Liver (tissue), 9 donors: ENCODE data around the gene IDH3B. TPM values are rescaled to one million over a fixed set of nuclear protein-coding genes. Genes with fewer than 3 reads are reported as not detected.

Experiments used
- DNase-seq: peaks from one replicate; pipeline ENCODE4 v3.0.0-alpha.2; 2017; ENCODE audit warnings: low spot score
- H3K27ac ChIP-seq, 2 donors: one replicate each; pipeline ENCODE4 v1.7.0; 2013; ENCODE audit warnings: inconsistent platforms in 2 of 2, low read length in 2 of 2, control low read depth in 1 of 2, low read depth in 1 of 2, mild to moderate bottlenecking in 1 of 2
- H3K27me3 ChIP-seq, 4 donors: one replicate each; pipeline versions ENCODE4 v1.6.1 to v1.7.0; 2013; ENCODE audit warnings: low read length in 3 of 4, inconsistent platforms in 1 of 4, mild to moderate bottlenecking in 1 of 4, moderate library complexity in 1 of 4; ENCODE audit not compliant: control insufficient read depth in 4 of 4, insufficient read depth in 4 of 4
- H3K36me3 ChIP-seq, 4 donors: one replicate each; pipeline versions ENCODE4 v1.6.1 to v1.7.0; 2013; ENCODE audit warnings: low read length in 3 of 4, mild to moderate bottlenecking in 3 of 4, low read depth in 1 of 4, moderate library complexity in 1 of 4; ENCODE audit not compliant: control insufficient read depth in 4 of 4, insufficient read depth in 3 of 4
- H3K4me1 ChIP-seq, 4 donors: one replicate each; pipeline versions ENCODE4 v1.6.1 to v1.7.0; 2013; ENCODE audit warnings: low read length in 3 of 4, mild to moderate bottlenecking in 3 of 4, moderate library complexity in 1 of 4; ENCODE audit not compliant: control insufficient read depth in 4 of 4, insufficient read depth in 4 of 4
- H3K4me3 ChIP-seq, 3 donors: one replicate each; pipeline versions ENCODE4 v1.6.1 to v1.7.0; 2013; ENCODE audit warnings: low read length in 3 of 3, control low read depth in 1 of 3, low read depth in 1 of 3, mild to moderate bottlenecking in 1 of 3
- H3K9ac ChIP-seq, 2 donors: one replicate each; pipeline ENCODE4 v1.7.0; 2013; ENCODE audit warnings: low read length in 2 of 2, mild to moderate bottlenecking in 2 of 2, moderate library complexity in 2 of 2, control low read depth in 1 of 2, low read depth in 1 of 2
- H3K9me3 ChIP-seq, 4 donors: one replicate each; pipeline versions ENCODE4 v1.6.1 to v1.7.0; 2013; ENCODE audit warnings: low read length in 3 of 4; ENCODE audit not compliant: control insufficient read depth in 4 of 4
- ATF3 ChIP-seq: IDR thresholded peaks from 2 replicates; pipeline ENCODE4 v1.6.1; 2016; ENCODE audit warnings: antibody characterized with exemption
- CTCF ChIP-seq: fragments of 150-350 bp; IDR thresholded peaks from 2 replicates; pipeline ENCODE4 v1.5.1; 2017; ENCODE audit warnings: improper control_type of control experiment, low read depth, low read length; ENCODE audit not compliant: missing input control
- EGR1 ChIP-seq, 2 donors: IDR thresholded peaks; 2 replicates each; pipeline ENCODE4 v1.6.1; 2016 to 2018; ENCODE audit warnings: antibody characterized with exemption in 2 of 2, low read depth in 2 of 2
- FOXA1 ChIP-seq: IDR thresholded peaks from 2 replicates; pipeline ENCODE4 v1.6.1; 2016; ENCODE audit warnings: antibody characterized with exemption
- FOXA2 ChIP-seq: IDR thresholded peaks from 2 replicates; pipeline ENCODE4 v1.6.1; 2016; ENCODE audit warnings: antibody characterized with exemption
- GABPA ChIP-seq, 2 donors: IDR thresholded peaks in 1 of 2; conservative IDR thresholded peaks in 1 of 2; 2 replicates each; pipeline ENCODE4 v1.6.1; 2016; ENCODE audit warnings: antibody characterized with exemption in 2 of 2, mild to moderate bottlenecking in 1 of 2, moderate library complexity in 1 of 2
- HNF4A ChIP-seq, 2 donors: conservative IDR thresholded peaks; 2 replicates each; pipeline ENCODE4 v1.6.1; 2016; ENCODE audit warnings: antibody characterized with exemption in 2 of 2, mild to moderate bottlenecking in 2 of 2
- HNF4G ChIP-seq: IDR thresholded peaks from 2 replicates; pipeline ENCODE4 v1.6.1; 2016; ENCODE audit warnings: antibody characterized with exemption
- JUND ChIP-seq, 2 donors: IDR thresholded peaks; 2 replicates each; pipeline ENCODE4 v1.6.1; 2016; ENCODE audit warnings: antibody characterized with exemption in 2 of 2
- MAX ChIP-seq: IDR thresholded peaks from 2 replicates; pipeline ENCODE4 v1.6.1; 2016; ENCODE audit warnings: antibody characterized with exemption
- NR2F2 ChIP-seq: IDR thresholded peaks from 2 replicates; pipeline ENCODE4 v1.6.1; 2016; ENCODE audit warnings: antibody characterized with exemption
- RAD21 ChIP-seq, 2 donors: IDR thresholded peaks; 2 replicates each; pipeline ENCODE4 v1.6.1; 2016; ENCODE audit warnings: antibody characterized with exemption in 2 of 2, mild to moderate bottlenecking in 2 of 2
- REST ChIP-seq: IDR thresholded peaks from 2 replicates; pipeline ENCODE4 v1.6.1; 2016; ENCODE audit warnings: antibody characterized with exemption, mild to moderate bottlenecking
- RXRA ChIP-seq, 2 donors: IDR thresholded peaks; 2 replicates each; pipeline ENCODE4 v1.6.1; 2017 to 2018; ENCODE audit warnings: antibody characterized with exemption in 2 of 2, mild to moderate bottlenecking in 1 of 2
- SP1 ChIP-seq: IDR thresholded peaks from 2 replicates; pipeline ENCODE4 v1.6.1; 2018; ENCODE audit warnings: antibody characterized with exemption, mild to moderate bottlenecking
- TAF1 ChIP-seq: conservative IDR thresholded peaks from 2 replicates; pipeline ENCODE4 v1.6.1; 2016; ENCODE audit warnings: antibody characterized with exemption, mild to moderate bottlenecking
- YY1 ChIP-seq: IDR thresholded peaks from 2 replicates; pipeline ENCODE4 v1.6.1; 2016; ENCODE audit warnings: antibody characterized with exemption, mild to moderate bottlenecking
- ZBTB33 ChIP-seq: IDR thresholded peaks from 2 replicates; pipeline ENCODE4 v1.6.1; 2016; ENCODE audit warnings: antibody characterized with exemption
- WGBS: extraction: QIAGEN DNeasy Blood & Tissue Kit; methylation state at CpG from one replicate; pipeline ENCODE4 v1.1.7; 2013; 5-methylcytosine and 5-hydroxymethylcytosine counted together
- polyA plus RNA-seq, 2 donors: library from polyadenylated mRNA; stranded (reverse) in 1 of 2; unstranded in 1 of 2; fragments of 200-250 nt in 1 of 2; fragments of >200 nt in 1 of 2; fragmentation: Nextera tagmentation in 1 of 2; extraction: Ambion mirVana in 1 of 2; gene quantifications; one replicate each; pipeline versions ENCODE4 v1.2.1 to v1.2.3, GENCODE V29; 2013 to 2015
- total RNA-seq, 2 donors: library from RNA; depleted of rRNA; stranded (reverse); fragments of >200 nt; gene quantifications; one replicate each; pipeline ENCODE4 v1.2.3, GENCODE V29; 2014
- donor health status: healthy.
- donor health status: healthy.
- donor health status: healthy.
- donor health status: healthy.
- donor health status: healthy.

Gene IDH3B
- total and polyA plus RNA-seq, 4 donors: 34.3 to 68.6 (median 52.7) TPM

- peaks cover 0 to 4% (median 3%) of the 10 kb centered on the region in 4 donors for H3K9me3 ChIP-seq
- TF ChIP-seq EGR1 (IDR thresholded peaks at IDR 0.05; ENCODE audit: low read depth in 2 of 2): no peak
- no peak for TF ChIP-seq RAD21 (IDR thresholded peaks at IDR 0.05)
- no peak for TF ChIP-seq YY1
- TF ChIP-seq GABPA (IDR thresholded peaks at IDR 0.05 in 1 of 2, conservative IDR thresholded peaks at IDR 0.05 in 1 of 2): no peak
- TF ChIP-seq HNF4A (conservative IDR thresholded peaks at IDR 0.05): no peak
- no peak for TF ChIP-seq CTCF
- no peak for TF ChIP-seq ATF3
- TF ChIP-seq ZBTB33: no peak
- TF ChIP-seq RXRA (IDR thresholded peaks at IDR 0.05): no peak
- TF ChIP-seq NR2F2: no peak
- no peak for TF ChIP-seq TAF1
- no peak for TF ChIP-seq HNF4G
- TF ChIP-seq JUND (IDR thresholded peaks at IDR 0.05): no peak
- no peak for TF ChIP-seq FOXA2
- no peak for TF ChIP-seq MAX
- TF ChIP-seq REST: no peak
- TF ChIP-seq SP1: no peak
- TF ChIP-seq FOXA1: no peak
- H3K36me3 ChIP-seq: no peaks in the 10 kb centered on the region
- no peak overlapping the region for H3K27ac ChIP-seq
- 69% methylated on average over 6 of the region's 6 CpGs for WGBS
- no peak overlapping the region for H3K4me3 ChIP-seq
- DNase-seq: no peak
- no peaks in the 10 kb centered on the region for H3K27me3 ChIP-seq
- H3K4me1 ChIP-seq: no peaks in the 10 kb centered on the region
- no peak overlapping the region for H3K9ac ChIP-seq
Measured at GRCh38 chr20:2610941-2611720, 52.9 kb downstream of the IDH3B start.
